ENCODE data around the gene TOPAZ1. TPM values are rescaled to one million over a fixed set of nuclear protein-coding genes. Genes with fewer than 3 reads are reported as not detected.

The TOPAZ1 gene
- total RNA-seq, result not detected in 2 replicates
- long read RNA-seq, result 0 reads

GRCh38 chr3:44241706-44242105 is at the start of gene TOPAZ1:
Gene TOPAZ1 (plus strand): TSS chr3:44241886. CDS start chr3:44242054, 168 bp downstream.
- Mint-ChIP-seq H3K27ac (ENCODE audit: unreplicated experiment) (no peak within 1 kb of the TSS), H3K4me3 (no peak within 1 kb of the TSS), H3K36me3 (ENCODE audit: low read depth) (no peaks in the 10 kb centered on the region), H3K4me1 (no peaks in the 10 kb centered on the region), H3K27me3 (ENCODE audit: low read depth) (peaks cover 5% of the 10 kb centered on the region), H3K9me3 (peaks cover 5% of the 10 kb centered on the region)
- DNase-seq (ENCODE audit: low read depth, low spot score), result no peak
- no peak for TF ChIP-seq CTCF (conservative IDR thresholded peaks at IDR 0.05)

DNA sequence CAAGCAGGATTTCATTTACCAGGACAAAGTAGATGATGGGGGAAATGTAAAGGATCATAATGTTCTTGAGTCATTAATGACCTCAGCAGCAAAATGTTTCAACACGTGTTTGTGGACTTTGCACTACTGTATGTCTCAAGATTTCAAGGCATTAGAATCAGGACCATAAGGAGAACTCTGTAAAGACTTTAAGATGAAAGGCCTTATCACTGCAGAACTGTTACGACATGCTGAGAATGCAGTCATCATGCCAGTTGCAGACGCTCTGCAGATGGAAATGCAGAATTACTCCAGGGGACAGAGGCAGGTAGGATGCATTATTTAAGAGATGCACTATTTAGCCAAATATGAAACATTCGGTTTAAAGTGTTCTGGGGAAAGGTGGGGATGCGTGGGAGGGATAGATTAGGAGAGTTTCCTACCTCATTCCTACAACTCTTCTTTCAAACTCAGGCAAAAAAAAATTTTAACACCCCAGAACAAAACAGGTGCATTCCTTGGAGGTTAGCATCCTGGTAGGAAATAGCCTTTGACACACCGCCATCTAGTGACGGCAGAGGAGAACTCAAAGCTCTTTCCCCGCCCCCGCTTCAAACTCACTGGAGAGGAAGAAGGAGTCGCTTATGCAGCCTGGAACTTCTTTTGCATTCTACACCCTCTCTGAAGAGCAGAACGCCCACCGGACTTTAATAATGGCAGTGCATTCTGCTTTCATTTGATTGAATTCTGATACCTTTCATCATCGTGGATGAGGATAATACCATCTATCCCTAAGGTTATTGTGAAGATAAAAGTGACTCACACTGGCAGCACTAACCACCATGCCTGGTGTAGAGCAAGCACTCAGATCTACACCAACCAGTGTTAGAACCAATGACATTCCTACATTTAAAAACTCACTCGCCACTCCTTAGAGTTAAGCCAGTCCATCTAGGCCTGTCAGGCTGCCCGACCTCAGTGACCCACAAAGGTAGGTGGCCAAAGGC is 43.1 kb upstream of the TOPAZ1 start:
- Mint-ChIP-seq H3K27me3 (ENCODE audit: low read depth) (peaks cover 29% of the 10 kb centered on the region), H3K27ac (ENCODE audit: unreplicated experiment) (no peak overlapping the region), H3K9me3 (peaks cover 3% of the 10 kb centered on the region), H3K4me3 (no peak overlapping the region), H3K4me1 (no peaks in the 10 kb centered on the region), H3K36me3 (ENCODE audit: low read depth) (no peaks in the 10 kb centered on the region)
- DNase-seq (ENCODE audit: low read depth, low spot score), result peak; percentile 74
- TF ChIP-seq CTCF (conservative IDR thresholded peaks at IDR 0.05), result peak; percentile 89

DNA sequence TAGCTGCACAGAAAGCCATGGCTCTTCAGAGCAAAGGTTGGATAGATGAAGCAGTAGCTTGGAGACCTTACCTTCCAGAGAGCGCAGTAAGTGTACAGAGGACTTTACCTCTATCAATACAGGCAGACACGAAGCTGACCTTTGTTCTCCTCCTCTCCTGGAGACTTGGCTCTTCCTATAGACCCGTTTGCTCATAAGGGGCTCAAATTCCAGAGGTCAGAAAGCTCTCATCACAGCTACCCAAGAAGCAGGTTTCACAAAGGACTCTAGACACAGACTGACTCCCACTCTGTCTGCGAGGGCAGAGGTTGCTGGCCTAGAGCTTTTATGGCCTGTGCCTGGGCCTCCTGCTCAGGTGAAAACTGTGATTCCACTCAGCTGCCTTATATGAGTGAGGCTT is 35.4 kb upstream of the TOPAZ1 start:
- no peak for DNase-seq (ENCODE audit: low read depth, low spot score)
- TF ChIP-seq CTCF (conservative IDR thresholded peaks at IDR 0.05), result no peak
- Mint-ChIP-seq H3K4me1 (no peaks in the 10 kb centered on the region), H3K27ac (ENCODE audit: unreplicated experiment) (no peak overlapping the region), H3K9me3 (no peaks in the 10 kb centered on the region), H3K27me3 (ENCODE audit: low read depth) (peaks cover 15% of the 10 kb centered on the region), H3K4me3 (no peak overlapping the region), H3K36me3 (ENCODE audit: low read depth) (no peaks in the 10 kb centered on the region)

DNA sequence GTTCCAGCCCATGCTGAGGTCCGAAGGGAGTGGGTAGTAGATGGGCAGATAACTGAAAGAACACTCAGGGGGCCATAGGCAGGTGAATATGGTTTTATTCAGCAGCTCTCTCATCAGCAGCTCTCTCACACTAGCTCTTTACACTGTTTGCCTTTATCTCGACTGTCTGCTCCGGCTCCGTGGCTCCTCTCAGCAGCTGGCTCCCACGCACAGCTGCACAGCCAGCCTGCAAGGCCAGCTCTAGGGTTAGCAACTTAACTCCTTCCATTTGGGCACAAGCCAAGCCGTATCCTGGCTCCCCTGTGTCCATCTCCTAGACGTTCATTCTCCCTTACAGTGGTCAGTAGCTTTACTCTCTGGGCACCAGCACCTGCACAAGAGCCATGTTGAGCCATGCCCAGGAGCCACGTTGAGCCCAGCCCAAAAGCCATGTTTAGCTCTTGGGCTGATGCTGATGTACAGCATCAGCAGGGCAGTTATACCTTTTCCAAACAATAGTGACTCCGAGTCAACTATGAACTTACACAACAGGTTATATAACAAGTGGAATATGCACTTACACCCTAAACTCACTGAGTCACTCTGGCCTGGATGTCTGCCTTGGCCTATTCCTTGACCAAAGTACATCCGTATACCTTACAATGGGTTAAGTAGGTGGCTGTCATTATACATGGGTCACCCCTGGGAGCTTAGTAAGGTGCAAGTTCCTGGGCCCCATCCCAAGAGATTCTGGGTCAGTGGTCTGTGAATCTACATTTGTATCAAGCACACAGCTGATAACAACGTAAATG is 34.6 kb upstream of the TOPAZ1 start:
- Mint-ChIP-seq H3K36me3 (ENCODE audit: low read depth) (no peaks in the 10 kb centered on the region), H3K9me3 (no peaks in the 10 kb centered on the region), H3K4me3 (no peak overlapping the region), H3K4me1 (no peaks in the 10 kb centered on the region), H3K27ac (ENCODE audit: unreplicated experiment) (no peak overlapping the region), H3K27me3 (ENCODE audit: low read depth) (peaks cover 19% of the 10 kb centered on the region)
- no peak for TF ChIP-seq CTCF (conservative IDR thresholded peaks at IDR 0.05)
- no peak for DNase-seq (ENCODE audit: low read depth, low spot score)

DNA sequence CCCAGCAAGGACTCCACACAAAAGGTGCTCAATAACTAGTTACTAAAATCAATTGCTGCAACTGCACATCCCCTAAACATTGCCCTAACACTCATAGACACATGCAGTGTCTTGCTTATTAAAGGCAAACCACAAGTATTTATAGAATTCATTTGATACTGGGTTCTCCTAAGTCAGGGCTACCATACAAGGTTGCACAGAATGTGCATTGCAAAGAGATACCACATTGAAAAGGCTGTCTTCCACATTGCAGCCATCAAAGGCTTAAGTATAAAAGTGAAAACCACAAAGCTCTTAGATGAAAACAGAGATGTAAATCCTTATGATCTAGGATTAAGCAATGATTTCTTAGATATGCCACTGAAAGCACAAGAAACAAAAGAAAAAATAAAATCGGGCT is 33.6 kb upstream of the TOPAZ1 start:
- Mint-ChIP-seq H3K4me3 (no peak overlapping the region), H3K36me3 (ENCODE audit: low read depth) (no peaks in the 10 kb centered on the region), H3K9me3 (no peaks in the 10 kb centered on the region), H3K27me3 (ENCODE audit: low read depth) (peaks cover 24% of the 10 kb centered on the region), H3K4me1 (no peaks in the 10 kb centered on the region), H3K27ac (ENCODE audit: unreplicated experiment) (no peak overlapping the region)
- no peak for TF ChIP-seq CTCF (conservative IDR thresholded peaks at IDR 0.05)
- no peak for DNase-seq (ENCODE audit: low read depth, low spot score)
